GM18508 (cell line): ENCODE results near the gene ZNF746.
A peak's percentile ranks its signal among the peaks of the same experiment; 100 is the strongest.
"Not testable (repeated sequence)": the region's sequence is repeated elsewhere in the genome, so short reads cannot be mapped to it uniquely, and the experiment has no call there.

Experiments
- ATAC-seq: cut with Tn5 transposase; IDR thresholded peaks from one replicate; pipeline ENCODE4 v1.9.1; 2021; ENCODE audit warnings: moderate number of reproducible peaks; ENCODE audit not compliant: insufficient read depth, unreplicated experiment

ZNF746 gene

DNA sequence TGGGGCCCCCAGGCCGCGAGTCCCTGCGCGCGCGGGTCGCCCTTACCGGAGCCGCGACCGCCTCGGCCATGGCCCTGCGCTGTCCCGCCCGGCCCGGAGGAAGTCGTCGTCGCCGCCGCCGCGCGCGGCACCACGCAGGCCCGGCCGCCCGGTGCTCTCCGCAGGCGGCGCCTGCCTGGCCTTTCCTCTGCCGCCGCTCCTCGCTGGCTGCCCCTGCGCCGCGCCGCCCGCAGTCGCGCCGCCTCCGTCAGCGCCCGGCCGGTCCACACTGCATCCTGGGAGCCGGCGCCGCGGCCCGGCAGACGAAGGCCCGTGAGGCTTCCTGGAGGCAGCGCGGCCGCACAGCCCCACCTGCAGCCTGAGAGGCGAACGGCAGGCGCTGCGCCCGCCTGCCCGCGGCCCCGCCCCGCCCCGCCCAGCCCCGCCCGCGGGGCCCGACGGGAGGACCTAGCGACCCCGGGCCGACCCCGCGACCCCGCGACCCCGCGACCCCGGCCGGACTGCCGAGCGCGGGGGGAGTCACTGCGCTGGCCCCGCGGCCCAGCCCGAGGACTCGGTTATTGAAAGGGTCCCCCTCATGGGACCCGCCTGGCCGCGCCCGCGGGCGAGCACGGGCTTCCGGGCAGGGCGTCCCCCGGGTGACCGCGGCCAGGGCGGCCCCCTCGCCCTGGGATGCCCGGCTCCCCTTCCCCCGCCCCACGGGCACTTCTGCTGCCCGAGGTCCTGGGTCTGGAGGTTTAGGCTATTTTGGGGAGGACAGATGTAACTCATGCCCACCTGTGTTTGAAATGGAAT is at the start of gene ZNF746:
Gene ZNF746, minus strand, starts transcription at position 343 of the 795 bp plus-strand sequence. Its CDS starts 273 bp downstream, at position 70.
- ATAC-seq = peak; percentile 67

DNA sequence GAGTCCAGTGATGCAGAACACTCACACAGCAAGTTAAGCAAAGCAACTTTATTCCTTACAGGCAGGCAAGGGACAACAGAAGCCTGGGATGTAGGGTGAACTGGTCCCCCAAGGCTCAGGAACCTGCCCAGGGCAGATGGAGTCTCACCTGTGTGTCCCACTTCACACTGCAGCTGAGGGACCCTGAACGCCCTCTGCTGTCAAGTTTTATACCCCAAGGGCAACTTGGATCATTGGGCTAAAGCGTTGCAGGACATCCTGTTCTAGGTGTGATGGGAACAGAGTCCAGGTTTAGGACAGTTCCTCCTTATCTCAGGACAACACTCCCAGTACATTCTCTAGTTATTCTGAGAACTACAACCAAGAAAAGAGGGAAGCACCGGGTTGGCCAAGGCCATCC is 49.5 kb upstream of the ZNF746 start:
- no peak for ATAC-seq

DNA sequence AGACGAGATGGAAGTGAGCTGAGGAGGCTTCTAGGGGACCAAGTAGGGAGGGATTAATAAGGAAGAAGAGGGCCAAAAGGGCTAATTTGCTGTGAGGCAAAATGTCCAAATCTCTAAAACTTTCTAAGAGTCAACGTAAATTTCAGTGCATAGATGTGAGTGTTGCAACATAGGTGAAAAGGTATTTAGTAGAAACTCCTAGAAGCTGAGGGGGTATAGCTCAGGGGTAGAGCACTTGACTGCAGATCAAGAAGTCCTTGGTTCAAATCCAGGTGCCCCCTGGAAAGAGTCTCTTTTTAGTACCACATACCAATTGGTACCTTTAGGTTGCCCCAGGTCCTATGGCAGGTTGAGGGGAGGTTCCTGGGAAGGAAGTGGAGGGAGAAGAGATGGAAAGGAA is 48.7 kb upstream of the ZNF746 start:
- ATAC-seq = no peak

DNA sequence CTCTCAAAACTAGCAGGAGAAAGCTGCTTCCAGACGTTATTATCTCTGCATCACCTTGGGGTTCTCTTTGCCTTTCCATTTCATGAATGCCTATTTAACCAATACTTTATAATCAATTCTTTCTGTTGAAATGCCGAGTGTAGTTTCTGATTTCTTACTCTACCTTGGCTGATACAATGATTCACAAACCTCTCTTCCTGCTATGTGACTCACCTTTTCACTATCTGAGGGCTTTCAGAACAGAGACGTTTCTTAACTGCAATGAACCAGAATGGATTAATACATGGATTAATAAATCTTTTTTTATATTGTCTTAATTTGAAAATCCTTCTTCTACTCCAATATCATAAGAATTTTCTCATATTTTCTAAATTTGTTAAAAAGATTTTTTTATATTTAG is 46.4 kb upstream of the ZNF746 start:
- ATAC-seq = no peak

DNA sequence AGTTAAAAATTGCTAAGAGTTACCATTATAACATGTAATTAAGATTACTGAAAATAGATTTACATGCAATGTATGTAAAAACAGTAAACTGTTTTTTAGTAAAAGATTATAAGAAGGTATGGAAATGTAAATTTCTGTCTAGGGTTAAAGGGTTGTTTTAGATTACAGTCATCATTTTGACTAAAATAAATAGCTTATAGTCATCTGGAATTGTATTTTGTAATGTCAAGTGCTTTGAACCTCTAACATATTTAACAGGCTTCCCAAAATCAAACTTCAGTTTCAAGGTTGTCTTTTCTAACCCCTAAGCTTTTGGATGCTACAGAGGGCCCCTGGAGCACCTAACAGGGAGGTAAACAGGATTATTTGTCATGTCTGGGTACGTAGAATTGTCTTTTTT is 35.0 kb upstream of the ZNF746 start:
- no peak for ATAC-seq

DNA sequence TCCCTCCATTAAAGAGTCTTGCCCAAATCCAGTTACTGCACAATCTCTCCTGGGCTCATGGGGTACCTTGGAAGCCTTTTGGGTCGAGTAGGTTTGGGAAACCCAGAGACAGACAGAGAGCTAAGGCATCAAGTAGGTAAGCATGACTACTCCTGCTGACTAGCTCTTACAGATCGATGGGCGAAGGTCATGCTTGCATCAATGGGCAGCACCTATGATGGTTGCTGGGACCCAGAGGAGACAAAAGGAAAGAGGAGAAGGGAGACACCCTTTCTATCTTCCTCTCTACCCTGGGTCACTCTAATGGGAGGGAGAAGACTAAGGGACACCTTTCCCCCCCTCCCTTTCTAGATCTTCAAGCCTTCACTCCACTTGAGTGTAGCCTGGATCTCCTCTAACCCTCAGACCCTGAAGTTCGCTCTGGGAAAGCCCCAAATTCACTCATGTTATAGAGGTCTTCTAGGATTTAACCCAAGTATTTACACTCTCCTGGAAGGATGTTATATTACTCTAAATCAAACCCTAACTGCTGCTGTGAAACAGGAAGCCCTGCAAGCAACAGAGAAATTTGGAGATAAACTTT is 31.6 kb upstream of the ZNF746 start:
- ATAC-seq = no peak

DNA sequence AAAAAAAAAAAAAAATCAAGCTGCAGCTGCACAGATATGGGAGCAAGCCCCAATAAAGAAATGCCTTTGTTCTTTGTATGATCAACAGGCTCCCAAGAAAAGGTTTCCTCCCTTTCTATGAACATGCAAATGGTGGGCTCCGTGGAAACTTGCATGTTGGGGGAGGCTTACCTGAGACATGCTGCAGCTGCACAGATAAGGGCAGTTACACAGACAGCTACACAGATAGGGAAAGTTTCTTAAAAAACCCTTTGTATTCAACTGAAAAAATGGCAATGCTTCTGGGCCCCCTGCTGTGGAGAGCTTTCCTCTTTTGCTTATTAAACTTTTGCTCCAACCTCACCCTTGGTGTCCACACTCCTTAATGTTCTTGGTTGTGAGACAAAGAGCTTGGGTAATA is 29.8 kb upstream of the ZNF746 start:
- ATAC-seq = no peak

DNA sequence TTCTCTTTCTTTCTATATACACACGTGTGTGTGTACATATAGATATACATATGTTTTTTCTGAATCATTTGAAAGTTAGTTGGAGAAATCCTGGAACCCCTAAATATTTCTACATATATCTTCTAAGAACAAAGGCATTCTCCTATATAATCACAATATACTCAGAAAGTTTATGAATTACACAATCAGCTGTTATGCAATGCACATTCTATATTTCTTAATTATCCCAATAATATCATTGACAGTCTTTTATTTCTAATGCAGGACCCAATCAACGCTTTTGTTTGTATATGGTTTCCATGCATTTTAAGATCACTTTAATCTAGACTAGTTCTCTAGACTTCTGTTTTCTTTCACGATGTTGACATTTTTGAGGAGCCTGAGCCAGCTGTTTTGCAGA is 27.7 kb upstream of the ZNF746 start:
- ATAC-seq = no peak

DNA sequence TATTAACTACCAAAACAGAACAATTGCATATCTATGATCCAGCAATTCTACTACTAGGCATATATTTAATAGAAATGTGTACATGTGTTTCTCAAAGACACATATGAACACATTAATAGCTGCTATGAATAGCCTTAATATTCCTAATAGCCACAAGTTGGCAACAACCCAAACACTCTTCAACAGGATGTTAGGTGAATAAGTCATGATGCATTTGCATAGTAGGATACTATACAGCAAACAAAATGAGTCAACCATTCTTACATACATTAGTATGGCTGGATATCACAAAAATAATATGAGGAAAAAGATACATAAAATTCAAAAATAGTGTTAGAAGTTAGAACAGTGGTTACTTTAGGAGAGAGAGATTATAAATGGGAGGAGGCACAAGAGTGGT is 26.8 kb upstream of the ZNF746 start:
- ATAC-seq = no peak

DNA sequence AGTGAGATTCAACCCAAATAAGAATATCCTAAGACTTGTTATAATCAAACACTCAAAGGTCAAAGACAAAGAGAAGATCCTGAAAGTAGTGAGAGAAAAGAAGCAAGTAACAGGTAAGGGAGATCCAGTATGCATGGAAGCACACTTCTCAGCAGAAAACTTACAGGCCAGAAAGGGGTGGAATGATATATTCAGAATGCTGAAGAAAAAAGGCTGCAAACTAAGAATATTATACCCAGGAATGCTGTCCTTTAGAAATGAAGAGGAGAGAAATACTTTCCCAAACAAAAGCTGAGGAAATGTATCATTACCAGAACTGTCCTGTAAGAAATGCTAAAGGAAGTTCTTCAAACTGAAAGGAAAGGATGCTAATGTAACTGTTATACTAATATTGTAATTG is 12.6 kb upstream of the ZNF746 start:
- no peak for ATAC-seq

DNA sequence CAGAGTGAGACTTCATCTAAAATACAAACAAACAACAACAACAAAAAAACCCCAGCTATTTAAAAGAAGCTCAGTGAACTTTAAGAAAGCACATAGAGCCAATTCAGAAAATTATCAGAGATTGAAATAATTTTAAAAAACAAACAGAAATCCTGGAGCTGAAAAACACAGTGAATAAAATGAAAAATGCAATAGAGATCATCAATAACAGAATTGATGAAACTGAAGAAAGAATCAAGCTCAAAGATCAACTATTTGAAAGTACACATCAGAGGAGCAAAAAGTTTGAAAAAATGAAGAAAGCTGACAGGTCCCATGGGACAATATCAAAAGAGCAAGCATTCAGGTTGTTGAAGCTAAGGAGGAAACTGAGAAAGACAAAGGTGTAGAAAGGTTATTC is 12.2 kb upstream of the ZNF746 start:
- no peak for ATAC-seq

DNA sequence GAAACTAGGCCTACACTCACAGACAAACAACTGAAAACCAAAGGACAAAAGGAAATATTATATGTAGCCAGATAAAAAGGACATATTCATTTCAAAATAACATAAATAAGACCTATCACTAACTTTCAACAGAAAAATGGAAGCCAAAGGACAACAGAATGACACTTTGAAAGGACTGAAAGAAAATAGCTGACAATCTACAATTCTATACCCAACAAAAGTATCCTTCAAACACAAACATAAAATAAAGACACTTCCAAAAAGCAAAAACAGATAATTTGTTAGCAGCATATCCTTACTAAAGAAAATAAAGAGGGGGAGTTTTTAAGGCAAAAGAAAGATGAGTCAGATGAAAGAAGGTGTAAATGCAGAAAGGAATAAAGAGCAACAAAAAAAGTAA is 7.9 kb upstream of the ZNF746 start:
- ATAC-seq = no peak

DNA sequence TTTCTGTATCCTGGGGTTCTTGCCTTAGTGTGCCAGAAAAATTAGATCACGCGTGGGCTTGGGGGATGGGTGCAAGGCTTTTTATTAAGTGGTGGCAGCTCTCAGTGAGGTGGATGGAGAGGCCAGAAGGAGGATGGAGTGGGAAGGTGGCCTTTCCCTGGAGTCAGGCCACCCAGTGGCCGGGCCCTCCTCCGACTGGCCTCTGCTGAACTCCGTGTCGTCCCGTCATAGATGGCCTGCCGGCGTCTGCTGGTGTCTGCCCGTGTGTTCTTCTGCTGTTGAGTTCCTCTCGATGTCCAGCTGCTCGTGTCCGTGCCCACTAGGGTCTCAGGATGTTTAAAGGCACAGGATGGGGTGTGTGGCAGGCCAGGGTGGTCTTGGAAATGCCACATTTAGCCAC is 4.0 kb upstream of the ZNF746 start:
- no peak for ATAC-seq

DNA sequence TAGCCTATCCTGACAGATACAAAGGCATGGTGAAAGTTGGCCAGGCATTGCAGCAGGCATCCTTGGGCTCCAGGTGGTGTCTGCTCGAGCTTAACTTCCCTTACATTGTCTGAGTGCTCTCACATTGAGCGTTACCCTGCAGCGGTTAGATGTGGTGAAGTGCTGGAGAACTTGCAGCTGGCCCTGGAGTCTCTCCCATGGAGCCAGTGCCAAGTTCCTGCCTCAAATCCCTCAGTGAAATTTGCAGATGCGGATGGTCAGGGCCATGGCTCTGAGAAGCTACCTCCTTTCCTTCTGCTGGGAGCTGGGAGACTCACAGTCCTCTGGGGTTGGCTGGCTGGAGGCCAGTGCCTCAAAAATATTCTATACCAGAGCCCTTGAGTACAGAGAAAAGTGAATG is 3.3 kb upstream of the ZNF746 start:
- no peak for ATAC-seq

DNA sequence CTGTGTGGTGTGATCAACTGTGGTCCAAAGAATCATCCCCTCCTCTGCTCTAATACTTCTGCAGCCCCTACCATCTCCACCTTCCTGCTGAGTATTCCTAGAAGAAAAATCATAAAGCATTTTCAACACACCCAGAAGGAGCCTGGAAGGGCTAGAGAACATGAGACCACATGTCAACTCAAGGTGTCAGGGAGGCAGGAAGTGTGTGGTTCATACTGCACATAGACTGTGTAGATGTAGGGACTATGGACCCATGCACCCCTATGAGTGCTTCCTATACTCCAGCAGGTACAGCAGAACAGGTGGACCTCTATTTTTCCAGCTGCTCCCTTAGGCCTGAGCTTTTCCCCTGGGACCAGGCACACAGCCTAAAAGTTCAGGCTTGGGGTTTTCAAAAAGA is 2.6 kb upstream of the ZNF746 start:
- ATAC-seq = no peak

DNA sequence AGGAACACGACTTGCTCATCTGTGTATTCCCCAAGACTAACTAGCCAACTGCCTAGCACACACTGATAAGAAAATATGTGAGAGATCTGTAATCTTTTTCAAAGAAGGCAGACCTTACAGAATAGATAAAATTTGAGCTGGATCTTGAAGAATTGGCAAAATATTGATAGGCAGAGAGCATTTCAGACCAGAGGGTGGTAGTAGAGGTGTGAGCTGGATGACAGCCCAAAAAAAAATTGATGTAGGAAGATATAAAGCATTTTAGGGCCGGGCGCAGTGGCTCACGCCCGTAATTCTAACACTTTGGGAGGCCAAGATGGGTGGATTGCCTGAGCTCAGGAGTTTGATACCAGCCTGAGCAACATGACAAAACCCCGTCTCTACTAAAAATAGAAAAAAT is 1.2 kb upstream of the ZNF746 start:
- ATAC-seq = no peak

DNA sequence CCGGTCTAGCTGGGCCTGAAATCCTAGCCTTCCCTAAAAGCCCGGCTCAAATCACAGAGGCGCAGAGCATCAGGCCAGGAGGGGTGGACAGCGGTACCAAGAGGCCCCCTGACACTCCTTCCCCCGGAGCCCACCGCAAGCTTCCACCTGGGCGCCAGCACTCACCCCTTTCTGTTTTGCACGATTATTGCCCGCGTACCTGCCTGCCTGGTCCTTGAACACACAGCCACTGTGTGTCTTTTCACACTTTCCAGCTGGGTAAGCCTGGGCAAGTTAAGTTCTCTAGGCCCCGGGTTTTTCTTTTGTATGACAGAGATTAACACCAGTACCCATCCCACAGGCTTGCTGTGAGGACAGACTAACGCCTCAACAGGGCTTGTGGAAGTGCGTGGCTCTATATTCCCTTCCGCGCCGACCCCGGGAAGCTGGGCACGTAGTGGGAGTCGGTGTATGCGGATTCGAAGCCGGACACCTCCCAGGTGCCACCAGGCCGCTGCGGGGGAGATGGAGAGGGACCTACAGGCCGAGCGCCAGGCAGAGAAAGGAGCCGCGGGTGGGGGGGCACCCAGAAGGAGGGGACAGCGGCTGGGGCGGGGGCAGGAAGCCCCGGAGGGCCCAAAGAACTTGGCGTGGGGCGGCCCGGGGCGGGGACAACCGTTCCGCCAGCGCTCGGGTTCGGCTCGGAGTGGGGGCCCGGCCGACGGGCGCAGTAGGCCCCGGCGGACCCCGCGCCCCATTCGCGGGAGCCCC is 792 bp downstream of the ZNF746 start:
- peak; percentile 11 for ATAC-seq

DNA sequence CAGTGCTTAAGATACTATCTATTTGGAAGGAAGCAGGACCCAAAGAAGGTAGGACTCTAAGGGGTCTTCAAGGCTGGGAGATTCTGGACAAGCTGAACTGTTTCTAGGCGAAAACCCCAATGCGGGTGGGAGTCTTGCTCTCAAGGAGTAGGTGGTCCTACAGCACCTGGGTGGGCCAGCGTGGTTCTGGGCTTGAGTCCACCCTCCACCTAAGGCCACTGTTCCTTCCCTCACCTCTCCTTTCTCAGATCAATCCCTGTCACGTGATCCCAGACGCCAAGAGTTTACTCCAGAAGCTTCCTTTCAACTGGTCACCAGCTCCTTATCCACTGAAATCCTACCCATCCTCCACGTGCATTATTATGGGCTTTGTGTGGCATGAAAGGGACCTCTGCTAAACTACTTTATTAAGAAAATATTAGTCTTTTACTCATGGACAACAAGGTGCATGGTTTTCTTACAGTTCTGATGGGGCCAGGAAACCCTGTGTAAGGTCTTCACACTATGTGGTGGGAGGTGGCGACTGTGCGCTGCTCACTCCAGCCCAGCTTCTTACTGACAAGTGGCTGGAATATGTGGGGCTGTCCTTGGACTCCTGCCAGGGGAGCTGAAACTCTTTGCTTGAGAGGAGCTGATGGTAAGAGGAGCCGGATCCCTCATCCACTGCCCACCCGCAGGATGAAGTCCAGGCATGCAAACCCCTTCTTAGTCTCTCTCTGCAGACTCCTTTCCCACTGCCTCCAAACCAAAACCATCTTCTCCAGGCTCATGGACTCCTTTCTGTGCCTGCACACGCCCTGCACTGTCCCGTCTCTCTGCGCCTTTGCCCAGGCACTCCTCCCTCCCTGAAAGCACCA is 1.6 kb downstream of the ZNF746 start:
- ATAC-seq = no peak

DNA sequence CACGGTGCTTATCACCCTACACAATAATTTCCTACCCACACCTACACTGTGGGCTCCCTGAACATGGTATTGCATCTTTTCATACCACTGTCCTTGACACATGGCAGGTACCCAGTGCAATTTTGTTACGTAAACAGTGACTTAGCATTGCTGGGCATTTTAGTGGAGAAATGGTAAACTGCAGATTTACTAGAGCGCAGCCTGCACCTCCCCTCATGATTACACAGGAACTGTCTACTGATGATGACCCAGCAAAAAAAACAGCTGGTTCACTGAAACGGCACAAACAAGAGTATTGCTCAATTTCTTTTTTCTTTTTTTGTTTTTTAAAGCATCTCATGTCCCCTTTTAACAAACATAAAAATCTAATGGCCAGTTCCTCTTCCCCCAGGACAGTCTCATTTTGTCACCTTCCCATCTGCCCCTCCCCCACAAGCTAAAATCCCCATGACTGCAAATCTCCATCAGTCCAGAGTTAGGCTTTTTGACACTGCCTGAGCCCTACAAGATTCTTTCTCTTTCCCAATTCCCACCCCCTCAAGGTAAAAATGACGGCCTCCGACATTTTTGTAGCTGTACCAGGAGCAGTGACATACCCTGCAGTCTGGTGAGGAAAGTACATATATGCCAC is 2.8 kb downstream of the ZNF746 start:
- ATAC-seq = no peak

DNA sequence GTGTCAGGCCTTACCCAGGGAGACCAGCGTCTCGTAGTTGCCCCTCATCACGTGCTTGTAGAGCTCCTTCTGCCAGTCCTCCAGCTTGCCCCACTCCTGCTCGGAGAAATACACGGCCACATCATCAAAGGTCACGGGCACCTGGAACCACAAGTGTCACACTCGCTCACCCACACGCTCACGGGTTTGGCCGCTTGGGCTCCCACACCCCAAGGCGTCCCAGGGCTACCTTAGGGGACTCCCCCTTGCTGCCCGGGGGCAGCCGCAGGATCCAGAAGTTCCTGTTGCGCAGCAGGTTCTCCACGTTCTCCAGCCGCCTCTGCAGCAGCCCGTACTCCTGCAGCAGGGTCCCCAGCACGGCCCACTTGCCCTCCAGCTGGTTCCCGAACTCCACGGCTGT is 3.6 kb downstream of the ZNF746 start:
- not testable (repeated sequence) for ATAC-seq
